ENCODE measurements around the gene CCP110. TPM values are rescaled to one million over a fixed set of nuclear protein-coding genes. Genes with fewer than 3 reads are reported as not detected.
A peak's percentile ranks its signal among the peaks of the same experiment; 100 is the strongest.
"Not testable (repeated sequence)": the region's sequence is repeated elsewhere in the genome, so short reads cannot be mapped to it uniquely, and the experiment has no call there.

CCP110 gene
- total RNA-seq, 1 donor from 2014 or later: 6.1 TPM

GRCh38 chr16:19528666-19529065 is 4.9 kb downstream of the CCP110 start:
- intact Hi-C loops (cut with DNase I): no loop called here
- no peak for ATAC-seq (ENCODE audit: poor library complexity)

GRCh38 chr16:19532601-19533000 is 8.9 kb downstream of the CCP110 start:
- ATAC-seq (ENCODE audit: poor library complexity) (no peak), DNase-seq (no peak)
- intact Hi-C loops (cut with DNase I): no loop called here

More at GRCh38 chr16:19528666-19529065, 4.9 kb downstream of the CCP110 start:
- no peak for DNase-seq

- DNase-seq (no peak), ATAC-seq (ENCODE audit: poor library complexity) (no peak)
- intact Hi-C loops (cut with DNase I): no loop called here
These were observed 16.7 kb downstream of the CCP110 start for GRCh38 chr16:19540241-19540970.

- intact Hi-C loops (cut with DNase I): no loop called here
- ATAC-seq (ENCODE audit: poor library complexity): no peak
- no peak for DNase-seq
These were observed 18.5 kb downstream of the CCP110 start for GRCh38 chr16:19542138-19542821.

GRCh38 chr16:19543278-19543996 is 19.7 kb downstream of the CCP110 start:
- intact Hi-C loops (cut with DNase I); DNase-seq; ATAC-seq (ENCODE audit: poor library complexity): not testable (repeated sequence)

- ATAC-seq (ENCODE audit: poor library complexity) (no peak), DNase-seq (no peak)
- intact Hi-C loops (cut with DNase I): no loop called here
These were observed 24.4 kb downstream of the CCP110 start for GRCh38 chr16:19548144-19548543.

- ATAC-seq (ENCODE audit: poor library complexity) (no peak), DNase-seq (no peak)
- intact Hi-C loops (cut with DNase I): no loop called here
These were observed 25.9 kb downstream of the CCP110 start for GRCh38 chr16:19549673-19550072.

- peak; percentile 99 for DNase-seq
These were observed 31.6 kb downstream of the CCP110 start, which contains the start of gene VPS35L for GRCh38 chr16:19555186-19555937. VPS35L (plus strand) TSS chr16:19555703; CDS start chr16:19555730, 27 bp downstream.

GRCh38 chr16:19555938-19556771 is 32.4 kb downstream of the CCP110 start:
- DNase-seq: no peak
- ATAC-seq (ENCODE audit: poor library complexity): no peak
- intact Hi-C loops (cut with DNase I): no loop called here

More at GRCh38 chr16:19555186-19555937, 31.6 kb downstream of the CCP110 start, which contains the start of gene VPS35L:
- intact Hi-C loops (cut with DNase I): no loop called here
- ATAC-seq (ENCODE audit: poor library complexity): peak; percentile 99

GRCh38 chr16:19559242-19559910 is 35.6 kb downstream of the CCP110 start:
- no peak for ATAC-seq (ENCODE audit: poor library complexity)
- DNase-seq: no peak
- intact Hi-C loops (cut with DNase I): no loop called here

- ATAC-seq (ENCODE audit: poor library complexity) (no peak), DNase-seq (no peak)
- intact Hi-C loops (cut with DNase I): no loop called here
These were observed 36.3 kb downstream of the CCP110 start for GRCh38 chr16:19560078-19560477.

GRCh38 chr16:19563377-19563776 is 39.6 kb downstream of the CCP110 start:
- intact Hi-C loops (cut with DNase I): no loop called here
- DNase-seq: no peak
- no peak for ATAC-seq (ENCODE audit: poor library complexity)

GRCh38 chr16:19566362-19566761 is 42.6 kb downstream of the CCP110 start:
- intact Hi-C loops (cut with DNase I): no loop called here
- DNase-seq (no peak), ATAC-seq (ENCODE audit: poor library complexity) (no peak)

GRCh38 chr16:19567560-19567959 is 43.8 kb downstream of the CCP110 start:
- ATAC-seq (ENCODE audit: poor library complexity) (no peak), DNase-seq (no peak)
- intact Hi-C loops (cut with DNase I): no loop called here

GRCh38 chr16:19573997-19574396 is 50.3 kb downstream of the CCP110 start:
- intact Hi-C loops (cut with DNase I): no loop called here
- DNase-seq (no peak), ATAC-seq (ENCODE audit: poor library complexity) (no peak)

- intact Hi-C loops (cut with DNase I): no loop called here
- ATAC-seq (ENCODE audit: poor library complexity): no peak
- no peak for DNase-seq
These were observed 50.9 kb downstream of the CCP110 start for GRCh38 chr16:19574615-19575014.

- intact Hi-C loops (cut with DNase I): no loop called here
- no peak for ATAC-seq (ENCODE audit: poor library complexity)
These were observed 54.7 kb downstream of the CCP110 start for GRCh38 chr16:19578378-19578971.

More at GRCh38 chr16:19578378-19578971, 54.7 kb downstream of the CCP110 start:
- no peak for DNase-seq

All from Right ventricle myocardium superior (tissue), 1 donor.